Smooth muscle cell (in vitro differentiated cells): ENCODE results near the gene SCYL2. TPM values are rescaled to one million over a fixed set of nuclear protein-coding genes. Genes with fewer than 3 reads are reported as not detected.
A peak's percentile ranks its signal among the peaks of the same experiment; 100 is the strongest.

Experiments
- DNase-seq: peaks from one replicate; lab custom pipeline; 2025; ENCODE audit not compliant: unreplicated experiment; lab: John Stamatoyannopoulos, UW
- H2AFZ ChIP-seq: fragments of 200-600 bp; sonication (generic); 2 replicates; pipeline ENCODE4 v1.6.0; 2016; ENCODE audit warnings: antibody characterized with exemption, low read depth, mild to moderate bottlenecking
- H3F3A ChIP-seq: fragments of 200-600 bp; sonication (generic); 2 replicates; pipeline ENCODE4 v1.6.0; 2017; ENCODE audit warnings: antibody characterized with exemption, low read depth
- H3K27ac ChIP-seq: fragments of 200-600 bp; sonication (generic); 2 replicates; pipeline ENCODE4 v1.5.1; 2016; ENCODE audit warnings: low read depth, mild to moderate bottlenecking
- H3K27me3 ChIP-seq: fragments of 200-600 bp; sonication (generic); 2 replicates; pipeline ENCODE4 v1.6.1; 2016; ENCODE audit warnings: low read depth, mild to moderate bottlenecking
- H3K36me3 ChIP-seq: fragments of 200-600 bp; sonication (generic); 2 replicates; pipeline ENCODE4 v1.5.1; 2016; ENCODE audit warnings: low read depth
- H3K4me1 ChIP-seq: fragments of 200-600 bp; sonication (generic); 2 replicates; pipeline ENCODE4 v1.5.1; 2016; ENCODE audit warnings: low read depth
- H3K4me2 ChIP-seq: fragments of 200-600 bp; sonication (generic); 2 replicates; pipeline ENCODE4 v1.6.0; 2016; ENCODE audit warnings: mild to moderate bottlenecking
- H3K4me3 ChIP-seq: fragments of 200-600 bp; sonication (generic); 2 replicates; pipeline ENCODE4 v1.5.1; 2016; ENCODE audit warnings: mild to moderate bottlenecking
- H3K79me2 ChIP-seq: fragments of 200-600 bp; sonication (generic); 2 replicates; pipeline ENCODE4 v1.6.0; 2016; ENCODE audit warnings: low read depth, mild to moderate bottlenecking
- H3K9ac ChIP-seq: fragments of 200-600 bp; sonication (generic); 2 replicates; pipeline ENCODE4 v1.6.0; 2016; ENCODE audit warnings: low read depth
- H3K9me3 ChIP-seq: fragments of 200-600 bp; sonication (generic); replicated peaks from 2 replicates; pipeline ENCODE4 v1.5.1; 2016; ENCODE audit warnings: low read depth
- H4K20me1 ChIP-seq: fragments of 200-600 bp; sonication (generic); 2 replicates; pipeline ENCODE4 v1.6.0; 2016; ENCODE audit warnings: low read depth
- CTCF ChIP-seq: fragments of 200-600 bp; sonication (generic); IDR thresholded peaks from 2 replicates; pipeline ENCODE4 v1.5.1; 2017; ENCODE audit warnings: borderline replicate concordance, mild to moderate bottlenecking, antibody characterized with exemption; ENCODE audit not compliant: insufficient read depth, poor library complexity, severe bottlenecking
- whole genome bisulfite sequencing: methylation state at CpG from one replicate; pipeline ENCODE4 v1.1.7; 2016; ENCODE audit warnings: low lambda C conversion rate; 5-methylcytosine and 5-hydroxymethylcytosine counted together
- polyA plus RNA-seq: library from polyadenylated mRNA; unstranded; fragments of >200 nt; fragmentation: Nextera tagmentation; extraction: Ambion mirVana; gene quantifications from 2 replicates; pipeline ENCODE4 v1.2.1, GENCODE V29; 2016
- total RNA-seq: library from RNA; depleted of rRNA; stranded (reverse); fragments of >200 nt; gene quantifications from 2 replicates; pipeline ENCODE4 v1.2.3, GENCODE V29; 2014

SCYL2 gene
- total and polyA plus RNA-seq, 2 experiments from 2014 or later: 20.4 to 123 TPM

DNA sequence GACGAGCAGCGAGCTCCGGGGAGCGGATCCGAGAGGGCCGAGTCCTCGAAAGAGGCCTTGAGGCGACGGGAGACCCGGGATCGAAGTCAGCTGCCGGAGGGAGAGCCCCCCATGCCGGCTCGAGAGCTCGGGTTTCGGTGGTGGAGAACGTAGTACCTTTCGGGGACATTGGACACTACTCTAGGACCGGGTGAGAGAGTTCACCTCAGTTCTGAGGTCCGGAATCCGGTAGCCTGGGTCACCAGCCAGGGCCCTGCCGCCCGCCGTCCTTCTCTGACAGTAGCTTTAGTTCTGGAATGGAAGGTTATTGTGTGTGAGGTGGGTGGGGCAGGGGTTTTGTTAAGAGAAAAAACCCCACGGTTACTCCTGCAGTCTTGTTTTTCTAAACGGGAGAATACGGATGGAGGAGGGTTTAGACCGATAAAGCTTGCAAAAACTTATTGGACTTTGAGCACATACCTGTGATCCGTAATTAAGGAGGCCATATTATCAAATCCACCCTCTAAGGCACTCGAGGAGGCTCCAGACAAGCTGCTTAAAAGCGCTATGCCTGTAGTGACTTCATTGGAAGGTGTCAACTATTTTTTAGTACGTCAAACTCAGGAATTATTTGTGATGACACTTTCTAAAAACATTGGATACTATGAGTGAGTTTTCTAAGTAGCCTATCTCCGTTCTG, 765 bp downstream of the SCYL2 start:
- Histone ChIP-seq H4K20me1 (peaks cover 44% of the 10 kb centered on the region), H3F3A (no peaks in the 10 kb centered on the region), H2AFZ (peak overlapping the region; percentile 48), H3K4me1 (peaks cover 15% of the 10 kb centered on the region), H3K27ac (peak overlapping the region; percentile 98), H3K4me2 (peak overlapping the region; percentile 93), H3K9ac (peak overlapping the region; percentile 99), H3K79me2 (peaks cover 51% of the 10 kb centered on the region), H3K4me3 (peak overlapping the region; percentile 92), H3K36me3 (no peaks in the 10 kb centered on the region), H3K9me3 (no peaks in the 10 kb centered on the region), H3K27me3 (no peaks in the 10 kb centered on the region)
- under 1% methylated on average over 32 of the region's 33 CpGs for WGBS
- TF ChIP-seq CTCF: no peak
- no peak for DNase-seq

- Histone ChIP-seq H3K4me3 (peak overlapping the region; percentile 92), H3K36me3 (no peaks in the 10 kb centered on the region), H3K9ac (peak overlapping the region; percentile 99), H3K4me1 (peaks cover 15% of the 10 kb centered on the region), H3F3A (no peaks in the 10 kb centered on the region), H3K27me3 (no peaks in the 10 kb centered on the region), H2AFZ (no peak overlapping the region), H3K9me3 (no peaks in the 10 kb centered on the region), H3K4me2 (peak overlapping the region; percentile 93), H4K20me1 (peaks cover 57% of the 10 kb centered on the region), H3K27ac (peak overlapping the region; percentile 98), H3K79me2 (peaks cover 63% of the 10 kb centered on the region)
- 36% methylated on average over 5 of the region's 5 CpGs for whole genome bisulfite sequencing
- no peak for TF ChIP-seq CTCF
- no peak for DNase-seq
Measured at GRCh38 chr12:100268835-100269564, 2.0 kb downstream of the SCYL2 start.

DNA sequence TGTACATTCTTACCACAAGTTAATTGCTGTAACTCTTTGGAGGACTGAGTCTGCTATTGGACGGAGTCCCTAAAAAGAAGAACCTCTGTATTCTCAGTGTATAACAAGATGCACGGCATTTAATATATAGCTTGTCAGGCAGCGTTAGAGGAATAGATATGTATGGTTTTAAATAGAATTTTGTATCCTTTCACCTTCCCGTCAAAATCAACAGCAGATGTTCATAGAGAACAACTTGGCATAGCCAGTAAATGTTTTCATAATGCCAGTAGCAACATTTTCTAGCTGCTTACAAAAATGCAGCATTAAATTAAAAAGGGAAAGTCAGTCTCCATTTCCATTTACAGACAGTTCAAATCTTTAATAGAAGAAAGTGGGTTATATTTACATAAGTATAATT, 6.8 kb downstream of the SCYL2 start:
- H3K4me3 ChIP-seq: no peak overlapping the region
- H2AFZ ChIP-seq: no peak overlapping the region
- H3K27me3 ChIP-seq: no peaks in the 10 kb centered on the region
- no peak for TF ChIP-seq CTCF
- H3K27ac ChIP-seq: no peak overlapping the region
- no peak for DNase-seq
- H3F3A ChIP-seq: no peaks in the 10 kb centered on the region
- H3K36me3 ChIP-seq: no peaks in the 10 kb centered on the region
- H3K4me2 ChIP-seq: no peak overlapping the region
- H3K79me2 ChIP-seq: peaks cover 99% of the 10 kb centered on the region
- H3K9ac ChIP-seq: no peak overlapping the region
- H4K20me1 ChIP-seq: peaks cover 98% of the 10 kb centered on the region
- H3K4me1 ChIP-seq: peaks cover 9% of the 10 kb centered on the region
- WGBS: 96% methylated on average over 4 of the region's 4 CpGs
- H3K9me3 ChIP-seq: no peaks in the 10 kb centered on the region
